Astrocyte (in vitro differentiated cells and primary cell): ENCODE results near the gene TOP3B. TPM values are rescaled to one million over a fixed set of nuclear protein-coding genes. Genes with fewer than 3 reads are reported as not detected.

Source experiments
- DNase-seq: peaks from one replicate; pipeline ENCODE4 v3.0.0-alpha.2; 2010; ENCODE audit warnings: low read depth
- FAIRE-seq: peaks from 2 replicates; lab custom pipeline; 2011; peaks lifted over from hg19 to GRCh38; lab: Jason Lieb, UNC
- H2AFZ ChIP-seq: 2 replicates; pipeline ENCODE4 v1.6.0; 2012; ENCODE audit warnings: low read depth, low read length, inconsistent platforms
- H3K27ac ChIP-seq: 2 replicates; pipeline ENCODE4 v1.5.1; 2011; ENCODE audit warnings: low read depth, low read length, inconsistent platforms
- H3K27me3 ChIP-seq: 2 replicates; pipeline ENCODE4 v1.6.0; 2011; ENCODE audit warnings: low read length, inconsistent platforms; ENCODE audit not compliant: insufficient read depth
- H3K36me3 ChIP-seq: 2 replicates; pipeline ENCODE4 v1.5.1; 2011; ENCODE audit warnings: low read length, inconsistent platforms; ENCODE audit not compliant: insufficient read depth
- H3K4me1 ChIP-seq: 2 replicates; pipeline ENCODE4 v1.5.1; 2011; ENCODE audit warnings: low read length, inconsistent platforms; ENCODE audit not compliant: insufficient read depth
- H3K4me2 ChIP-seq: 2 replicates; pipeline ENCODE4 v1.6.0; 2012; ENCODE audit warnings: low read length, inconsistent platforms
- H3K4me3 ChIP-seq: 2 replicates; pipeline ENCODE4 v1.5.1; 2011; ENCODE audit warnings: low read depth, mild to moderate bottlenecking, low read length, inconsistent platforms; ENCODE audit not compliant: insufficient read depth
- H3K79me2 ChIP-seq: 2 replicates; pipeline ENCODE4 v1.6.0; 2012; ENCODE audit warnings: mild to moderate bottlenecking, low read length, inconsistent platforms; ENCODE audit not compliant: insufficient read depth
- H3K9ac ChIP-seq: 2 replicates; pipeline ENCODE4 v1.6.0; 2012; ENCODE audit warnings: mild to moderate bottlenecking, low read length, inconsistent platforms
- H3K9me3 ChIP-seq: 2 replicates; pipeline ENCODE4 v1.5.1; 2012; ENCODE audit warnings: low read depth, mild to moderate bottlenecking, low read length, inconsistent platforms; ENCODE audit not compliant: insufficient read depth
- H4K20me1 ChIP-seq: 2 replicates; pipeline ENCODE4 v1.6.0; 2012; ENCODE audit warnings: low read length, inconsistent platforms; ENCODE audit not compliant: insufficient read depth
- H3K27ac Mint-ChIP-seq: one replicate; pipeline ENCODE4 v1.8.0; 2021; ENCODE audit warnings: mild to moderate bottlenecking, mixed read lengths; ENCODE audit not compliant: unreplicated experiment
- H3K27me3 Mint-ChIP-seq: one replicate; pipeline ENCODE4 v1.8.0; 2021; ENCODE audit warnings: low read depth, mixed read lengths; ENCODE audit not compliant: unreplicated experiment
- H3K36me3 Mint-ChIP-seq: one replicate; pipeline ENCODE4 v1.8.0; 2021; ENCODE audit warnings: low read depth, mixed read lengths; ENCODE audit not compliant: unreplicated experiment
- H3K4me1 Mint-ChIP-seq: one replicate; pipeline ENCODE4 v1.8.0; 2021; ENCODE audit warnings: low read depth, mixed read lengths; ENCODE audit not compliant: unreplicated experiment
- H3K4me3 Mint-ChIP-seq: one replicate; pipeline ENCODE4 v1.8.0; 2021; ENCODE audit warnings: mild to moderate bottlenecking, moderate library complexity, mixed read lengths; ENCODE audit not compliant: unreplicated experiment
- H3K9me3 Mint-ChIP-seq: one replicate; pipeline ENCODE4 v1.8.0; 2021; ENCODE audit warnings: mild to moderate bottlenecking, mixed read lengths; ENCODE audit not compliant: unreplicated experiment
- EZH2 ChIP-seq: IDR thresholded peaks from 2 replicates; pipeline ENCODE4 v1.6.1; 2012; ENCODE audit warnings: mild to moderate bottlenecking, low read length, inconsistent platforms; ENCODE audit not compliant: insufficient read depth
- total RNA-seq: library from RNA; stranded (reverse); gene quantifications from 2 replicates; pipeline ENCODE4 v1.2.1, GENCODE V29; 2021
- TF ChIP-seq, protein P1 (sequence below): IDR thresholded peaks from 2 replicates; pipeline ENCODE4 v1.5.1; 2011; ENCODE audit warnings: low read depth, mild to moderate bottlenecking, inconsistent platforms, low read length, moderate library complexity; ENCODE audit not compliant: insufficient read depth

TOP3B gene
- total RNA-seq, 1 donor from 2014 or later, result 37.3 TPM

DNA sequence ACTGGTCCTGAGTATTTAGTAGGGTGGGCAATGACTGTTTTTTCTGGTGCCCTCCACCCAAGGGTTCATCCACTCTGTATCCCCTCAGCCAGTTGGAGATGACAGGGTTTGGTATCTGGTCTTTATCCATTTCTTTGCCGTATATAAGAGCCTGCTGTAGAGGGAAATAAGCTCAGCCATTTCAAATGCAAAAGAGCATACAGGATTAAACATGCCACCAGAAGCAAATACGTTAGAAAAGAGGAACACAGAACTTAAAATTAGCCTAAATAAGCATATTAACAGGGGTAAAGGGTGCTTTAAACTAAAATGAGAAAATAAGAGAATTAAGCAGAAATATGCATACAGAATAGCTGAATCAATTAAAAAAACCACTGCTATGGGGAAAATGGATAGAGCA is 27.8 kb upstream of the TOP3B start:
- no peak overlapping the region for H3K9ac ChIP-seq
- no peak for DNase-seq
- peaks cover 23% of the 10 kb centered on the region for H3K27me3 Mint-ChIP-seq

DNA sequence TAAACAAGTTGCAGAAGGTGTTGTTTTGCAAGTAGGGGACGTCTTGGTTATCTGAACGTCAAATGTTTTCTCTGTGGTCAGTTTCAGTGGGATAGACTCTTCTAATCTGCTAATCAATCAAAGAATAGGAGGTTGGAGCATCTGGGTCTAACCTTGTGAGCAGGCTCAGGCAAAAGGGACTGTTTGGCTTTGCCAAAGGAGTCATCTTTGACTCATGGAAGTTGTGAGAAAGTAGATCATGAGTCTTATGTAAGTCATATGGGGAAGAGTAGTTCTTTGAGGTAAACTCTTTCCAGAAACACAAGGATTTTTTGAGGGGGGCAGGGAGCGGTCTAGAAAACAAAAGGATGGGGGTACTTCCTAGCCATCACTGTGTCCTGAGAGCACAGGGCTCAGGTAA is 27.1 kb upstream of the TOP3B start:
- Mint-ChIP-seq H3K4me1 (no peaks in the 10 kb centered on the region), H3K36me3 (no peaks in the 10 kb centered on the region), H3K27ac (no peak overlapping the region), H3K9me3 (no peaks in the 10 kb centered on the region), H3K4me3 (no peak overlapping the region), H3K27me3 (peaks cover 23% of the 10 kb centered on the region)
- TF ChIP-seq, protein P1, sequence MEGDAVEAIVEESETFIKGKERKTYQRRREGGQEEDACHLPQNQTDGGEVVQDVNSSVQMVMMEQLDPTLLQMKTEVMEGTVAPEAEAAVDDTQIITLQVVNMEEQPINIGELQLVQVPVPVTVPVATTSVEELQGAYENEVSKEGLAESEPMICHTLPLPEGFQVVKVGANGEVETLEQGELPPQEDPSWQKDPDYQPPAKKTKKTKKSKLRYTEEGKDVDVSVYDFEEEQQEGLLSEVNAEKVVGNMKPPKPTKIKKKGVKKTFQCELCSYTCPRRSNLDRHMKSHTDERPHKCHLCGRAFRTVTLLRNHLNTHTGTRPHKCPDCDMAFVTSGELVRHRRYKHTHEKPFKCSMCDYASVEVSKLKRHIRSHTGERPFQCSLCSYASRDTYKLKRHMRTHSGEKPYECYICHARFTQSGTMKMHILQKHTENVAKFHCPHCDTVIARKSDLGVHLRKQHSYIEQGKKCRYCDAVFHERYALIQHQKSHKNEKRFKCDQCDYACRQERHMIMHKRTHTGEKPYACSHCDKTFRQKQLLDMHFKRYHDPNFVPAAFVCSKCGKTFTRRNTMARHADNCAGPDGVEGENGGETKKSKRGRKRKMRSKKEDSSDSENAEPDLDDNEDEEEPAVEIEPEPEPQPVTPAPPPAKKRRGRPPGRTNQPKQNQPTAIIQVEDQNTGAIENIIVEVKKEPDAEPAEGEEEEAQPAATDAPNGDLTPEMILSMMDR, result no peak
- TF ChIP-seq EZH2, result no peak
- no peak overlapping the region for H3K4me2 ChIP-seq
- H3K36me3 ChIP-seq, result no peaks in the 10 kb centered on the region
- H3K4me1 ChIP-seq, result no peaks in the 10 kb centered on the region
- FAIRE-seq, result no peak
- H4K20me1 ChIP-seq, result no peaks in the 10 kb centered on the region
- no peaks in the 10 kb centered on the region for H3K79me2 ChIP-seq
- no peak for DNase-seq
- H2AFZ ChIP-seq, result no peak overlapping the region
- no peak overlapping the region for H3K9ac ChIP-seq
- no peak overlapping the region for H3K4me3 ChIP-seq
- H3K9me3 ChIP-seq, result no peaks in the 10 kb centered on the region
- peaks cover 10% of the 10 kb centered on the region for H3K27me3 ChIP-seq
- H3K27ac ChIP-seq, result no peak overlapping the region

More for the DNA sequence above, 27.8 kb upstream of the TOP3B start:
- TF ChIP-seq, protein P1, result no peak
- TF ChIP-seq EZH2, result no peak
- no peak overlapping the region for H3K4me2 ChIP-seq
- no peaks in the 10 kb centered on the region for H3K9me3 ChIP-seq
- H2AFZ ChIP-seq, result no peak overlapping the region
- H3K36me3 ChIP-seq, result no peaks in the 10 kb centered on the region
- Mint-ChIP-seq H3K9me3 (no peaks in the 10 kb centered on the region), H3K4me1 (no peaks in the 10 kb centered on the region), H3K27ac (no peak overlapping the region), H3K4me3 (no peak overlapping the region), H3K36me3 (no peaks in the 10 kb centered on the region)
- no peak overlapping the region for H3K4me3 ChIP-seq
- H4K20me1 ChIP-seq, result no peaks in the 10 kb centered on the region
- H3K4me1 ChIP-seq, result no peaks in the 10 kb centered on the region
- FAIRE-seq, result no peak
- H3K27ac ChIP-seq, result no peak overlapping the region
- H3K27me3 ChIP-seq, result peaks cover 10% of the 10 kb centered on the region
- no peaks in the 10 kb centered on the region for H3K79me2 ChIP-seq

DNA sequence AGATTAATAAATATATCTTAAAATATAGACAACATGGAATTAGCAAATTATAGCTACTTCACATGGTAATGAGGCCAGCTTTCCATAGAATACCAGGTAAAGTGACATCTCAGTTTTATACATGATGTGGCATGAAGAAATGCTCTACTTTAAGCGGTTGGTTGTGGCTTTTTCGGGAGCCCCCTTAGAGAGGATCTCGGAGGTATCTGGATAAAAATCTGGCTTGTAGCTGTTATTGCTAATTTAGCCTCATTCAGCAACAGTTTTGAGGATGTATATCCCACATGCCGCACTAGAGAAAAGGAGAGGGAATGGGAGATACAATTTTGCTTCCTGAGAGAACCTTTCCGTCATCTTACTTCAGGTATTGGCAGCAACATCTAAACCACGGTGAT is 24.0 kb upstream of the TOP3B start:
- Histone ChIP-seq H3K27me3 (peaks cover 17% of the 10 kb centered on the region), H4K20me1 (no peaks in the 10 kb centered on the region)
- H3K4me1 Mint-ChIP-seq, result no peaks in the 10 kb centered on the region

More for the DNA sequence above, 24.0 kb upstream of the TOP3B start:
- Histone ChIP-seq H2AFZ (no peak overlapping the region), H3K36me3 (no peaks in the 10 kb centered on the region), H3K9ac (no peak overlapping the region), H3K4me2 (no peak overlapping the region), H3K27ac (no peak overlapping the region), H3K79me2 (no peaks in the 10 kb centered on the region), H3K4me3 (no peak overlapping the region), H3K9me3 (no peaks in the 10 kb centered on the region), H3K4me1 (no peaks in the 10 kb centered on the region)
- Mint-ChIP-seq H3K27me3 (peaks cover 36% of the 10 kb centered on the region), H3K27ac (no peak overlapping the region), H3K9me3 (no peaks in the 10 kb centered on the region), H3K4me3 (no peak overlapping the region), H3K36me3 (no peaks in the 10 kb centered on the region)
- TF ChIP-seq EZH2, result no peak
- TF ChIP-seq, protein P1, result no peak
- FAIRE-seq, result no peak
- no peak for DNase-seq
